Stomach (tissue), 4 donors: Measurements from ENCODE around the gene TYW5.

ENCODE experiments used
- EP300 ChIP-seq: sonication (generic); formaldehyde crosslinking; IDR thresholded peaks from one replicate; pipeline ENCODE4 v1.6.1; 2017; ENCODE audit warnings: antibody characterized with exemption
- POLR2A ChIP-seq, 4 donors: fragments of 450-650 bp; IDR thresholded peaks; one replicate each; pipeline ENCODE4 v1.6.1; 2016; ENCODE audit warnings: antibody characterized with exemption in 4 of 4, control low read depth in 2 of 4, mild to moderate bottlenecking in 1 of 4, moderate library complexity in 1 of 4
- POLR2AphosphoS5 ChIP-seq, 3 donors: sonication (generic); formaldehyde crosslinking; IDR thresholded peaks; one replicate each; pipeline ENCODE4 v1.6.1; 2016; ENCODE audit warnings: antibody characterized with exemption in 3 of 3
- TF ChIP-seq, protein P1 (sequence below), 7 experiments: fragments of 450-650 bp in 4 of 7; fragments of 200-600 bp in 3 of 7; sonication (generic) in 3 of 7; IDR thresholded peaks; one replicate each; pipeline ENCODE4 v1.5.1; 2016 to 2019; ENCODE audit warnings: antibody characterized with exemption in 7 of 7, control low read depth in 2 of 7, mild to moderate bottlenecking in 1 of 7

DNA sequence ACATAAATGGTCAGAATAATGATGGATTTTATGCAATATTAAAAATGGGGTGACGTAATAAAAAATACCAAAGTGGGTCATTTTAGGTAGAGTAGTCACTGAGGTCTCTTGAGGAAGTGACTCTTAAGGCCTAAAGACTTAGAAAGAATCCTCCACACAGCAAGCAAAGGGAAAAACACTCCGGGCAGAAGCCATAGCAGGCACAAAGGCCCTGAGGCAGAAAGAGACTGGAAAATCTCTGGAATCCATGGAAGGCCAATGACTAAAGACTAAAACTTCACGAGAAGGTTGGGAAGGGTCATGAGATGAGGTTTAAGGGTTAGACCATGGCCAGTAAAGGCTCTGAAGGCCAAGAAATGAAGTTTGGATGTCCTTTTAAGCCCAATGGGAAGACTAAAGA is 37.0 kb upstream of the TYW5 start:
- TF ChIP-seq, protein P1, sequence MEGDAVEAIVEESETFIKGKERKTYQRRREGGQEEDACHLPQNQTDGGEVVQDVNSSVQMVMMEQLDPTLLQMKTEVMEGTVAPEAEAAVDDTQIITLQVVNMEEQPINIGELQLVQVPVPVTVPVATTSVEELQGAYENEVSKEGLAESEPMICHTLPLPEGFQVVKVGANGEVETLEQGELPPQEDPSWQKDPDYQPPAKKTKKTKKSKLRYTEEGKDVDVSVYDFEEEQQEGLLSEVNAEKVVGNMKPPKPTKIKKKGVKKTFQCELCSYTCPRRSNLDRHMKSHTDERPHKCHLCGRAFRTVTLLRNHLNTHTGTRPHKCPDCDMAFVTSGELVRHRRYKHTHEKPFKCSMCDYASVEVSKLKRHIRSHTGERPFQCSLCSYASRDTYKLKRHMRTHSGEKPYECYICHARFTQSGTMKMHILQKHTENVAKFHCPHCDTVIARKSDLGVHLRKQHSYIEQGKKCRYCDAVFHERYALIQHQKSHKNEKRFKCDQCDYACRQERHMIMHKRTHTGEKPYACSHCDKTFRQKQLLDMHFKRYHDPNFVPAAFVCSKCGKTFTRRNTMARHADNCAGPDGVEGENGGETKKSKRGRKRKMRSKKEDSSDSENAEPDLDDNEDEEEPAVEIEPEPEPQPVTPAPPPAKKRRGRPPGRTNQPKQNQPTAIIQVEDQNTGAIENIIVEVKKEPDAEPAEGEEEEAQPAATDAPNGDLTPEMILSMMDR (IDR thresholded peaks at IDR 0.05), result no peak
- no peak for TF ChIP-seq POLR2AphosphoS5 (IDR thresholded peaks at IDR 0.05)
- TF ChIP-seq POLR2A (IDR thresholded peaks at IDR 0.05), result no peak
- TF ChIP-seq EP300, result no peak
